H7 (cell line): ENCODE measurements around the gene SPON1. TPM values are rescaled to one million over a fixed set of nuclear protein-coding genes. Genes with fewer than 3 reads are reported as not detected.

Source experiments
- DNase-seq: peaks from one replicate; pipeline ENCODE4 v3.0.0; 2012
- H3K27me3 ChIP-seq: 2 replicates; pipeline ENCODE4 v1.6.0; 2011; ENCODE audit warnings: mild to moderate bottlenecking, low read length; ENCODE audit not compliant: control insufficient read depth, insufficient read depth
- H3K36me3 ChIP-seq: replicated peaks from 2 replicates; pipeline ENCODE4 v1.5.1; 2011; ENCODE audit warnings: low read length; ENCODE audit not compliant: control insufficient read depth, insufficient read depth
- H3K4me3 ChIP-seq: 2 replicates; pipeline ENCODE4 v1.5.1; 2011; ENCODE audit warnings: low read depth, mild to moderate bottlenecking, control low read depth, low read length, moderate library complexity; ENCODE audit not compliant: insufficient read depth
- total RNA-seq: library from RNA; depleted of rRNA; stranded (reverse); fragments of >200 nt; shearing (Covaris generic); gene quantifications from 2 replicates; pipeline ENCODE4 v1.2.3, GENCODE V29; 2014

The SPON1 gene
- total RNA-seq, 1 experiment from 2014 or later: 4.6 TPM

DNA sequence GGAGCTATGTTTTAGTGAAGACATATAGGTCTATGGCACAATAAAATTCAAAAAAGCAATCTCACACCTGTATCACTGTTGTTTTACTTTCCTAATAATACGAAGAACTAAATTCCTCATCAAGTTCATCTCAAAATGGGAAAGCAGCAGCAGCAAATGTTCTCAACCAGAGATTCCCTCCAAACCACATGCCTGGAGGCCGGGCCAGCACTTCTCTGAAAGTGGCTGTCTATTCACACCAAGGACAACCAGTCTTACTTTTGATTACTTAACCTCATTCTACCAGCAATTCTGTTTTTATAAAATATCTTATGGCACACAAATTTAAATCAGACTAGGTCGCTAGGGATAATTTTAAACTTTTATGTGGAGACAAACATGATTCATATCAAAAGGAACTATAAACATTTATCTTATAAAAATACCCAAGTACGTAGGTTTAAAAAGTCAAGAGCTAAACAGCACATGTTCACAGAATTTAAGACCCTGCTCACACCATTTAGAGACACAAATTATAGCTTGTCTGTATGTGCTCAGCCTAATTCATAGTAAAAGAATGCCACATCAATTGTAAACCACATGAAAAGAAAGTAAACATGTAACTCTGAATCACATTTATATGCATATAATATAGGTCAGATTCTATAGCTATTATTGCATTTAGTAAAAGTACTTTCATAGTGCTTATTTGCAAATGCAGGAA is 350.4 kb downstream of the SPON1 start:
- Histone ChIP-seq H3K36me3 (no peaks in the 10 kb centered on the region), H3K27me3 (no peaks in the 10 kb centered on the region), H3K4me3 (no peak overlapping the region)
- no peak for DNase-seq

DNA sequence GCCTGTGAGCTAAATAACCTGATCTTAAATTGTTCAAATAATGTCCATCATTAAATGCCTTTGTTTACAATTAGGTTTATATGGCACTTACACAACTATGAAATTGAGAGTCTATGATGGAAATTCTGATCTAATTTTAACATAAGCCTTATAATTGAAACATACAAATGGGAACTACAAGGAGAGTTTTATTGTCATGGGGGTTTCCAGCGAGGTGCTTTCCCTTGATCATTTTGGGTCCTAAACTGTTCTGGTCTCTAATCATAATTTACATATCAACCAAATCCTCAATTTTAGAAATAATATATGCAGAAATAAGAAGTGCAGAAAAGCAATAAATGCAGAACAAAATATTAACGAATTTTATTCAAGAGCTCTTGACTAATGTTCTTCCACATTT is 351.6 kb downstream of the SPON1 start:
- DNase-seq: no peak
- H3K36me3 ChIP-seq: no peaks in the 10 kb centered on the region
- H3K27me3 ChIP-seq: no peaks in the 10 kb centered on the region
- H3K4me3 ChIP-seq: no peak overlapping the region

DNA sequence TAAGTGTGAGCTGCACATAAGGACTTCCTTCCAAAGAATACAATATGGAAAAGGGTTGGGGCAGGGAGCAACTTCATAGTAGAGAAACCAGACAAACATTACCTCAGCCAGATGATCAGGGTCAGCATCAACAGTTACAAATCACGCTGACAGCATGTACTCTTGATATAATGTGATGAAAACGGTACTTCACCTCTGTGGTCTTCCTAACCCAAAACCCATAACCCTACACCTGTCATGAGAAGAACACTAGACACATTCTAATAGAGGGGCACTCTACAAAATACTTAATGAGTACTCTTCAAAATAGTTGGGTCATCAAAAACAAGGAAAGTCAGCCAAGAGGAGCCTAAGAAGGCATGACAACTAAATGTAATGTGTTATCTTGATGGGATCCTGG is 352.6 kb downstream of the SPON1 start:
- Histone ChIP-seq H3K4me3 (no peak overlapping the region), H3K27me3 (no peaks in the 10 kb centered on the region), H3K36me3 (no peaks in the 10 kb centered on the region)
- DNase-seq: no peak
